HG03442 (cell line): ENCODE measurements around the gene MEA1.

Experiments
- ATAC-seq: cut with Tn5 transposase; IDR thresholded peaks from one replicate; pipeline ENCODE4 v1.9.1; 2021; ENCODE audit warnings: mild to moderate bottlenecking, moderate library complexity; ENCODE audit not compliant: unreplicated experiment

Gene MEA1

GRCh38 chr6:42978487-42978838 is 35.3 kb downstream of the MEA1 start:
- ATAC-seq, result peak; percentile 24

- ATAC-seq, result no peak
Observed at GRCh38 chr6:42974919-42975505, 38.7 kb downstream of the MEA1 start.

GRCh38 chr6:42973926-42974325 is 39.8 kb downstream of the MEA1 start:
- no peak for ATAC-seq

GRCh38 chr6:42971746-42972327 is 41.9 kb downstream of the MEA1 start:
- ATAC-seq, result no peak

- ATAC-seq, result no peak
Observed at GRCh38 chr6:42970871-42971612, 42.7 kb downstream of the MEA1 start.

GRCh38 chr6:42969934-42970333 is 43.8 kb downstream of the MEA1 start:
- ATAC-seq, result no peak

GRCh38 chr6:42969431-42969830 is 44.3 kb downstream of the MEA1 start:
- no peak for ATAC-seq

GRCh38 chr6:42968783-42969182 is 45.0 kb downstream of the MEA1 start:
- no peak for ATAC-seq

- no peak for ATAC-seq
Observed at GRCh38 chr6:42968126-42968701, 45.5 kb downstream of the MEA1 start.

- ATAC-seq, result no peak
Observed at GRCh38 chr6:42967228-42967627, 46.5 kb downstream of the MEA1 start.

- no peak for ATAC-seq
Observed at GRCh38 chr6:42966571-42966970, 47.2 kb downstream of the MEA1 start.

GRCh38 chr6:42963855-42964605 is 49.7 kb downstream of the MEA1 start:
- no peak for ATAC-seq

- no peak for ATAC-seq
Observed at GRCh38 chr6:42963179-42963854, 50.4 kb downstream of the MEA1 start.

GRCh38 chr6:42962502-42963178 is 51.1 kb downstream of the MEA1 start:
- no peak for ATAC-seq

- no peak for ATAC-seq
Observed at GRCh38 chr6:42962096-42962495, 51.6 kb downstream of the MEA1 start.
